Right atrium auricular region (tissue), 2 donors: Measurements from ENCODE around the gene EHD4. TPM values are rescaled to one million over a fixed set of nuclear protein-coding genes. Genes with fewer than 3 reads are reported as not detected.

Source experiments
- DNase-seq: peaks from one replicate; pipeline ENCODE4 v3.0.0-alpha.2; 2019; ENCODE audit warnings: low spot score
- H3K27ac ChIP-seq, 2 donors: fragments of 200-600 bp; sonication (generic); 1 replicate in 1 of 2; 2 replicates in 1 of 2; pipeline ENCODE4 v1.5.1; 2016 to 2019
- H3K27me3 ChIP-seq, 2 donors: fragments of 200-600 bp; sonication (generic); one replicate each; pipeline versions ENCODE4 v1.5.1 to v1.6.0; 2017 to 2019
- H3K36me3 ChIP-seq: fragments of 200-600 bp; sonication (generic); one replicate; pipeline ENCODE4 v1.5.1; 2016
- H3K4me1 ChIP-seq, 2 donors: fragments of 200-600 bp; sonication (generic); one replicate each; pipeline versions ENCODE4 v1.5.1 to v1.6.0; 2017 to 2019
- H3K4me3 ChIP-seq, 2 donors: fragments of 200-600 bp; sonication (generic); 1 replicate in 1 of 2; 2 replicates in 1 of 2; pipeline ENCODE4 v1.5.1; 2017 to 2019; ENCODE audit warnings: mild to moderate bottlenecking in 1 of 2, moderate library complexity in 1 of 2
- H3K9me3 ChIP-seq, 2 donors: fragments of 200-600 bp; sonication (generic); one replicate each; pipeline ENCODE4 v1.5.1; 2019
- CTCF ChIP-seq, 2 donors: fragments of 200-600 bp; sonication (generic); IDR thresholded peaks; one replicate each; pipeline ENCODE4 v1.5.1; 2019; ENCODE audit warnings: antibody characterized with exemption in 2 of 2
- total RNA-seq, 2 donors: library from RNA; depleted of rRNA; stranded (reverse); fragments of >200 nt; gene quantifications; one replicate each; pipeline ENCODE4 v1.1.0, GENCODE V29; 2016

Gene EHD4
- total RNA-seq, 2 donors from 2014 or later, result 22.2 to 26.3 TPM

GRCh38 chr15:41994171-41994650, 21.9 kb upstream of the EHD4 start:
- Histone ChIP-seq H3K9me3 (no peaks in the 10 kb centered on the region), H3K4me3 (no peak overlapping the region), H3K27me3 (no peaks in the 10 kb centered on the region), H3K36me3 (no peaks in the 10 kb centered on the region), H3K4me1 (peaks cover 0 to 5% of the 10 kb centered on the region in 2 donors), H3K27ac (no peak overlapping the region)
- TF ChIP-seq CTCF (IDR thresholded peaks at IDR 0.05), result no peak
- DNase-seq, result no peak

- H3K27ac ChIP-seq, result no peak overlapping the region
- no peak overlapping the region for H3K4me3 ChIP-seq
- no peak for TF ChIP-seq CTCF (IDR thresholded peaks at IDR 0.05)
- H3K27me3 ChIP-seq, result no peaks in the 10 kb centered on the region
- H3K4me1 ChIP-seq, result peaks cover 0 to 6% of the 10 kb centered on the region in 2 donors
- no peak for DNase-seq
- H3K9me3 ChIP-seq, result no peaks in the 10 kb centered on the region
- no peaks in the 10 kb centered on the region for H3K36me3 ChIP-seq
Measured at GRCh38 chr15:41993472-41994170, 21.3 kb upstream of the EHD4 start.

- Histone ChIP-seq H3K36me3 (no peaks in the 10 kb centered on the region), H3K4me1 (peaks cover 0 to 6% of the 10 kb centered on the region in 2 donors), H3K27me3 (no peaks in the 10 kb centered on the region), H3K27ac (no peak overlapping the region), H3K9me3 (no peaks in the 10 kb centered on the region), H3K4me3 (no peak overlapping the region)
- DNase-seq, result no peak
- TF ChIP-seq CTCF (IDR thresholded peaks at IDR 0.05), result no peak
Measured at GRCh38 chr15:41992803-41993190, 20.4 kb upstream of the EHD4 start.

- H3K9me3 ChIP-seq, result no peaks in the 10 kb centered on the region
- peaks cover 0 to 6% of the 10 kb centered on the region in 2 donors for H3K4me1 ChIP-seq
- no peak overlapping the region for H3K4me3 ChIP-seq
- no peaks in the 10 kb centered on the region for H3K36me3 ChIP-seq
- no peak overlapping the region for H3K27ac ChIP-seq
- TF ChIP-seq CTCF (IDR thresholded peaks at IDR 0.05), result no peak
- no peaks in the 10 kb centered on the region for H3K27me3 ChIP-seq
- no peak for DNase-seq
Measured at GRCh38 chr15:41992151-41992802, 19.9 kb upstream of the EHD4 start.

- Histone ChIP-seq H3K4me3 (no peak overlapping the region), H3K36me3 (no peaks in the 10 kb centered on the region), H3K9me3 (no peaks in the 10 kb centered on the region), H3K27me3 (no peaks in the 10 kb centered on the region), H3K4me1 (peaks cover 0 to 6% of the 10 kb centered on the region in 2 donors), H3K27ac (no peak overlapping the region)
- no peak for DNase-seq
- TF ChIP-seq CTCF (IDR thresholded peaks at IDR 0.05), result no peak
Measured at GRCh38 chr15:41990691-41991090, 18.3 kb upstream of the EHD4 start.
